Small intestine (tissue), 7 donors: Measurements from ENCODE around the gene SIX5. TPM values are rescaled to one million over a fixed set of nuclear protein-coding genes. Genes with fewer than 3 reads are reported as not detected.
"Not testable (repeated sequence)": the region's sequence is repeated elsewhere in the genome, so short reads cannot be mapped to it uniquely, and the experiment has no call there.

ENCODE experiments used
- DNase-seq, 2 donors: peaks; one replicate each; pipeline versions ENCODE4 v3.0.0 to v3.0.0-alpha.2; 2013
- FAIRE-seq: peaks from 2 replicates; lab custom pipeline; 2012; peaks lifted over from hg19 to GRCh38; lab: Jason Lieb, UNC
- H3K27ac ChIP-seq, 3 donors: one replicate each; pipeline ENCODE4 v1.5.1; 2013; ENCODE audit warnings: low read length in 2 of 3, mild to moderate bottlenecking in 2 of 3, control low read depth in 1 of 3, inconsistent platforms in 1 of 3, low read depth in 1 of 3, moderate library complexity in 1 of 3
- H3K27me3 ChIP-seq, 3 donors: one replicate each; pipeline ENCODE4 v1.6.1; 2013; ENCODE audit warnings: low read length in 3 of 3, inconsistent platforms in 1 of 3; ENCODE audit not compliant: control insufficient read depth in 3 of 3, insufficient read depth in 3 of 3
- H3K36me3 ChIP-seq, 3 donors: one replicate each; pipeline ENCODE4 v1.6.1; 2013; ENCODE audit warnings: low read length in 3 of 3, inconsistent platforms in 1 of 3, low read depth in 1 of 3, mild to moderate bottlenecking in 1 of 3, moderate library complexity in 1 of 3; ENCODE audit not compliant: control insufficient read depth in 3 of 3, insufficient read depth in 2 of 3
- H3K4me1 ChIP-seq, 3 donors: one replicate each; pipeline ENCODE4 v1.6.1; 2013; ENCODE audit warnings: low read length in 2 of 3, inconsistent platforms in 1 of 3, low read depth in 1 of 3, mild to moderate bottlenecking in 1 of 3, moderate library complexity in 1 of 3; ENCODE audit not compliant: control insufficient read depth in 3 of 3, insufficient read depth in 2 of 3
- H3K4me3 ChIP-seq, 3 donors: one replicate each; pipeline ENCODE4 v1.5.1; 2013; ENCODE audit warnings: low read length in 3 of 3, control low read depth in 1 of 3, inconsistent platforms in 1 of 3, low read depth in 1 of 3, mild to moderate bottlenecking in 1 of 3, moderate library complexity in 1 of 3
- H3K9me3 ChIP-seq, 2 donors: one replicate each; pipeline ENCODE4 v1.6.1; 2013; ENCODE audit warnings: low read depth in 1 of 2, low read length in 1 of 2; ENCODE audit not compliant: control insufficient read depth in 2 of 2, insufficient read depth in 1 of 2
- WGBS, 3 donors: extraction: QIAGEN DNeasy Blood & Tissue Kit; methylation state at CpG; one replicate each; pipeline ENCODE4 v1.1.7; 2013; 5-methylcytosine and 5-hydroxymethylcytosine counted together
- polyA plus RNA-seq, 4 donors: library from polyadenylated mRNA; stranded (reverse) in 3 of 4; unstranded in 1 of 4; fragments of 200-250 nt in 3 of 4; fragments of 120-200 nt in 1 of 4; gene quantifications; one replicate each; pipeline versions ENCODE4 v1.2.1 to v1.2.3, GENCODE V29; 2013
- donor health status: healthy with polysubstance abuse.
- donor health status: control.
- donor health status: control.
- donor health status: Bipolar disorder and iron deficiency.
- donor health status: healthy.

Gene SIX5
- polyA plus RNA-seq, 4 donors: 1.6 to 12.4 (median 6.3) TPM

- not testable (repeated sequence) for DNase-seq, FAIRE-seq
- whole genome bisulfite sequencing, 3 donors: 83 to 89% (median 88%) methylated on average over 9 to 10 of the region's 10 CpGs
These were observed 17.6 kb downstream of the SIX5 start for GRCh38 chr19:45751483-45751882.

GRCh38 chr19:45747513-45747912, 21.5 kb downstream of the SIX5 start:
- H3K4me3 ChIP-seq: no peak overlapping the region
- 46 to 67% (median 56%) methylated on average over 5 of the region's 5 CpGs for WGBS, 3 donors
- H3K36me3 ChIP-seq: no peaks in the 10 kb centered on the region
- no peaks in the 10 kb centered on the region for H3K4me1 ChIP-seq
- peaks cover 0 to 6% (median 0%) of the 10 kb centered on the region in 3 donors for H3K27me3 ChIP-seq
- FAIRE-seq: no peak
- no peak overlapping the region for H3K27ac ChIP-seq
- DNase-seq: no peak
- no peaks in the 10 kb centered on the region for H3K9me3 ChIP-seq

More at GRCh38 chr19:45751483-45751882, 17.6 kb downstream of the SIX5 start:
- not testable (repeated sequence) for H3K4me1 ChIP-seq, H3K27ac ChIP-seq, H3K36me3 ChIP-seq, H3K27me3 ChIP-seq, H3K4me3 ChIP-seq, H3K9me3 ChIP-seq

DNA sequence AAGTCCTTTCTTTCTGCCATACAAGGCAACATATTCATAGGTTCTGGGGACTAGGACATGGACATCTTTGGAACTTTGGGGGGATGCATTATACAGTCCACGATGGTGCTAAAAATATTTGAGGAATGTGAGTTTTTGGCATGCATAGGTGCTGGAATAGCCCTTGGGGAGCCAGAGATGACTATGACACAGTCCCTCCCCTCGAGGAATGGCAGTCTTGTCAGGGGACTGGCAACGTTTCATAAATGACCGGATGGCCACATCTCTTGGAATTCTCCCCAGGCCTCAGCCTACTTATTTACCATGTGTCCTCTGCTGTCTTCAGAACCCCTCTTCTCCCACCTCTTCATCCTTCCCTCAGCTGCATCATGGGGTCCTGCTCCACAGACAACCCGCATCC, 22.2 kb downstream of the SIX5 start:
- peaks cover 0 to 6% (median 0%) of the 10 kb centered on the region in 3 donors for H3K27me3 ChIP-seq
- DNase-seq: no peak
- H3K4me3 ChIP-seq: no peak overlapping the region
- no peaks in the 10 kb centered on the region for H3K9me3 ChIP-seq
- H3K27ac ChIP-seq: no peak overlapping the region
- FAIRE-seq: no peak
- 68 to 75% (median 71%) methylated on average over 5 of the region's 5 CpGs for WGBS, 3 donors
- no peaks in the 10 kb centered on the region for H3K4me1 ChIP-seq
- no peaks in the 10 kb centered on the region for H3K36me3 ChIP-seq

- Histone ChIP-seq H3K27me3 (peaks cover 0 to 6% (median 0%) of the 10 kb centered on the region in 3 donors), H3K9me3 (no peaks in the 10 kb centered on the region), H3K27ac (no peak overlapping the region), H3K4me3 (no peak overlapping the region), H3K36me3 (no peaks in the 10 kb centered on the region), H3K4me1 (no peaks in the 10 kb centered on the region)
- 89 to 90% (median 89%) methylated on average over 6 of the region's 6 CpGs for WGBS, 3 donors
- FAIRE-seq: no peak
- DNase-seq: no peak
These were observed 23.4 kb downstream of the SIX5 start for GRCh38 chr19:45745606-45746005.

DNA sequence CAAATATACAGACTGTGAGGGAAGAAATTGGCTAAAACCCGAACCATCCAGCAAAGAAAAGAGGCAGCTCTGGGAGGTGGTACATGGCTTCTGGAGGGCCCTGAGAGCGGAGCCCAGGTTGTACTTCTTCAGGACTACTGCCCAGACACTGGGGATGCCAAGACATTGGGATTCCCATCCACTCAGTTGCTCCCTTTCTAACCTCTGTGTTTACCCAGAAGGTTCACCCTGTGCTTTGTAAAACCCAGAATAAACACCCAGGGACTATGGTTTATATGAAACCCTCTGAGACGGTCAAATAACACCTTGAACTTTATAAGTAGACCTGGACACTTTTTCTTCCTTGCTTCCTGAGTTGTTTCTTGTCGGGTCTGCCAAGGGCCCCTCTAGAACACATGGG, 26.1 kb downstream of the SIX5 start:
- DNase-seq: no peak
- H3K4me1 ChIP-seq: no peaks in the 10 kb centered on the region
- H3K27ac ChIP-seq: no peak overlapping the region
- no peak for FAIRE-seq
- H3K27me3 ChIP-seq: peaks cover 0 to 6% (median 0%) of the 10 kb centered on the region in 3 donors
- 59 to 64% (median 61%) methylated on average over 4 of the region's 4 CpGs for WGBS, 3 donors
- no peaks in the 10 kb centered on the region for H3K36me3 ChIP-seq
- H3K4me3 ChIP-seq: no peak overlapping the region
- H3K9me3 ChIP-seq: no peaks in the 10 kb centered on the region

DNA sequence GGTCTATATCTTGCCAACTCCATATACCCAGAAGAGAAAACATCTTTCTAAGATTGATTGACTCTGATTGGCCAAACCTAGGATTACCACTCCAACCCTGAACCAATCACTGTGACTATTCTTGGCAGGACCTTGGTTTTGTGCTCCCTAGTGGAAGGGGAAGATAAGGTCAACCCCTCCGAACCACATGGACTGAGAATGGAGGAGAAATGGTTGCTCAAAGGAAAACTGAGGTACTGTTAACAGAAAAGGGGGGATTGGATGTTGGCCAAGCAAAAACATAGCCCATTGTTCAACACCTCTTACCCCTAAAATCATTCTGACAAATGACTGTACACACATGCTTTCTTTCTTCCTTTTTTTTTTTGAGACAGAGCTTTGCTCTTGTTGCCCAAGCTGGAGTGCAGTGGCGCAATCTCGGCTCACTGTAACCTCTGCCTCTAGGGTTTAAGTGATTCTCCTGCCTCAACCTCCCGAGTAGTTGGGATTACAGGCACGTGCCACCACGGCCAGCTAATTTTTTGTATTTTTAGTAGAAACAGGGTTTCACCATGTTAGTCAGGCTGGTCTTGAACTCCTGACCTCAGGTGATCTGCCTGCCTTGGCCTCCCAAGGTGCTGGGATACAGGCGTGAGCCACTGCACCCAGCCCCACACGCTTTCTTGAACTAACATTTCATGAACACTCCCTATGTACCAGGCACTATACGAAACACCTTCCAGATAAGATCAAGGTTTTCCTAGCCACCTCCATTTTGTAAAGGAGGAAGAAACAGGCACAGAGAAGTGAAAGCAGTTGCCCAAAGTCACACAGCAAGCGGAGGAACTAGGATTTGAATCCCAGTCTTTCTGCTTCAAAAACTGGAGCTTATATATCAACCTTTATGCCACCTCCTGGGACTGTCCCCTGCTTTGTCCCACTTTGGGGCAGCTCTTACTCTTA, 29.3 kb downstream of the SIX5 start:
- Histone ChIP-seq H3K27me3 (no peaks in the 10 kb centered on the region), H3K36me3 (no peaks in the 10 kb centered on the region), H3K27ac (no peak overlapping the region), H3K9me3 (no peaks in the 10 kb centered on the region), H3K4me1 (no peaks in the 10 kb centered on the region), H3K4me3 (no peak overlapping the region)
- no peak for FAIRE-seq
- DNase-seq: no peak
- WGBS, 3 donors: 83 to 87% (median 86%) methylated on average over 10 of the region's 10 CpGs

DNA sequence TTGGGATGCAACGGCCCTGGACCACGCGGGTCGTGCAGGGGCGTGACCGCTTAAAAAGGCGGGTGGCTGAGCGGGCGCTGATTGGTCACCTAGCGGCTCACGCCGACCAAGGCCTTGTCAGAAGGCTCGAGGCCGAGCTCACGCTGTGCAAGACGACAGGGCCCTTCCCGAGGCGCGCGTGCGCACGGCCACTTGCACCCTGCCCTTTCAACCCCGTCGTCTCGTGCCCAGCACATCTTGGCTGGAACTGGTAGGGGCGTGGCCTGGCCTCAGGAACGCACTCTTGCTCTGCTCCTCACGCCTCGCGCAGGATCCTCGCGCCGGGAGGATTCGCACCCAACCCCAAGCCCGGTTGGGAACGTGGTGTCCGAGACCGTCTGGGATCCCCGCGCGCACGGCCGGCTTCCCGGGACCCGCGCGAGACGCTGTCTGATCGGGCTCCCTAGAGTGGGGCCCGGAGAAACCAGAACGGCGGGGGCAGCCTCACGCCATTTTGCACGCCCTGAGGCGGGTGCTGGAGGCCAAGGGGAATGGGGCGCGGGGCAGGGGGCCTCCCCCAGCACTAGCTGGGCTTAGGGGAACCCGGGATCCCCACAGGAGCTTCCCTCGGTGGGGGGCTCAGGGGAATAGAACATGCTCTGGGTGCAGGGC, 35.8 kb downstream of the SIX5 start, which contains the start of gene MEIOSIN:
TSS of gene MEIOSIN (plus strand) at position 280 of the 651 bp plus-strand sequence. CDS start 1,938 bp downstream, outside the sequence.
- Histone ChIP-seq H3K4me3 (no peak within 1 kb of the TSS), H3K27ac (no peak within 1 kb of the TSS), H3K4me1 (peaks cover 0 to 2% (median 0%) of the 10 kb centered on the region in 3 donors), H3K36me3 (no peaks in the 10 kb centered on the region), H3K9me3 (no peaks in the 10 kb centered on the region), H3K27me3 (no peaks in the 10 kb centered on the region)
- FAIRE-seq: no peak
- 92 to 95% (median 93%) methylated on average over 56 to 59 of the region's 59 CpGs for WGBS, 3 donors
- no peak for DNase-seq
